Measurements from ENCODE around the gene DGKB. TPM values are rescaled to one million over a fixed set of nuclear protein-coding genes. Genes with fewer than 3 reads are reported as not detected.

The DGKB gene
- total RNA-seq, 1 experiment from 2014 or later: not detected

- intact Hi-C loops (cut with micrococcal nuclease): no loop called here
- Mint-ChIP-seq H3K27ac (ENCODE audit: low read depth, unreplicated experiment) (no peak overlapping the region), H3K9me3 (ENCODE audit: unreplicated experiment) (no peaks in the 10 kb centered on the region), H3K4me1 (ENCODE audit: insufficient read depth, unreplicated experiment) (no peaks in the 10 kb centered on the region), H3K27me3 (ENCODE audit: insufficient read depth, unreplicated experiment) (peaks cover 48% of the 10 kb centered on the region), H3K4me3 (ENCODE audit: unreplicated experiment) (no peak overlapping the region), H3K36me3 (ENCODE audit: insufficient read depth, unreplicated experiment) (no peaks in the 10 kb centered on the region)
- DNase-seq (ENCODE audit: unreplicated experiment): no peak
- no peak for TF ChIP-seq CTCF (IDR thresholded peaks at IDR 0.05; ENCODE audit: unreplicated experiment)
- no TSS peak for BruUV-seq (replicated peaks)
- ChIA-PET CTCF (no interaction called here), POLR2A (no interaction called here)
These were observed 95.7 kb downstream of the DGKB start for GRCh38 chr7:14806891-14807290.

DNA sequence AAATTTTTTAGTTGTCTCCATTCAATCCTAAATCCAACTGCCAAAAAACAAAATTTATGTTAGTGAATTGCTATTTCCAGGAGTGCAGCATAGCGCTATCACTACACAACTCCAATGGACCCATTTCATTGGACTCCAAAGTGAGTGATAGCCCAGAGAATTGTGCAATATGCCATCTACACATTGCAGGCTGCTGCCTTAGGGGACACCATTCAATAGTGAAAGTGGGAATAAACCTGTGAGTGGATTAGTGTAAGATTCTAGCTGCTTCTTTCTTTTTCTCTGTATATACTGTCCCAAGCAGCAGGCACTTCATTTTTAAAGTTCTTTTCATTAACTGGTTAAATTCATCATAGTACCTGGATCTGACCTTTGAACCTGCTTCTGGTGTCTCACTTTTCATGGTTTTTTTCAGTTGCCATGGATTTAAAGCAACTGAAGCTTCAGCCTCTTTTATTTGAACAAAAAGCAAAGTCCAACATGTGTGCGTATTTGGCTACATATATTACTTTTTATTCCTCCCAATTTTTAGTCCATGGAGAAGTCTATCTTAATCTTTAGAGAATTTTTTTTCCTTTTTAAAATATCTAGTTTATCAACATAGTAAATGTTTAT is 97.3 kb downstream of the DGKB start:
- no peak for DNase-seq (ENCODE audit: unreplicated experiment)
- intact Hi-C loops (cut with micrococcal nuclease): no loop called here
- Mint-ChIP-seq H3K4me1 (ENCODE audit: insufficient read depth, unreplicated experiment) (no peaks in the 10 kb centered on the region), H3K27ac (ENCODE audit: low read depth, unreplicated experiment) (no peak overlapping the region), H3K4me3 (ENCODE audit: unreplicated experiment) (no peak overlapping the region), H3K36me3 (ENCODE audit: insufficient read depth, unreplicated experiment) (no peaks in the 10 kb centered on the region), H3K9me3 (ENCODE audit: unreplicated experiment) (no peaks in the 10 kb centered on the region), H3K27me3 (ENCODE audit: insufficient read depth, unreplicated experiment) (peaks cover 48% of the 10 kb centered on the region)
- BruUV-seq (replicated peaks): no TSS peak
- CTCF ChIA-PET: interaction anchor here (0.6 kb wide), 1 partner anchor 1345 kb away, joined by 3 read pairs; no protein-coding TSS in a partner anchor
- POLR2A ChIA-PET: interaction anchor here (0.7 kb wide), 1 partner anchor 15 kb away, joined by 3 read pairs; no protein-coding TSS in a partner anchor
- no peak for TF ChIP-seq CTCF (IDR thresholded peaks at IDR 0.05; ENCODE audit: unreplicated experiment)

- no peaks in the 10 kb centered on the region for H3K36me3 Mint-ChIP-seq (ENCODE audit: insufficient read depth, unreplicated experiment)
- no peak overlapping the region for H3K4me3 Mint-ChIP-seq (ENCODE audit: unreplicated experiment)
- TF ChIP-seq CTCF (IDR thresholded peaks at IDR 0.05; ENCODE audit: unreplicated experiment): no peak
- no peak overlapping the region for H3K27ac Mint-ChIP-seq (ENCODE audit: low read depth, unreplicated experiment)
- no peaks in the 10 kb centered on the region for H3K4me1 Mint-ChIP-seq (ENCODE audit: insufficient read depth, unreplicated experiment)
- ChIA-PET CTCF (no interaction called here), POLR2A (interaction anchor here (0.7 kb wide), 1 partner anchor 1157 kb away, joined by 3 read pairs; no protein-coding TSS in a partner anchor)
- peaks cover 15% of the 10 kb centered on the region for H3K27me3 Mint-ChIP-seq (ENCODE audit: insufficient read depth, unreplicated experiment)
- DNase-seq (ENCODE audit: unreplicated experiment): no peak
- BruUV-seq (replicated peaks): no TSS peak
- no peaks in the 10 kb centered on the region for H3K9me3 Mint-ChIP-seq (ENCODE audit: unreplicated experiment)
- intact Hi-C loops (cut with micrococcal nuclease): no loop called here
These were observed 101.9 kb downstream of the DGKB start for GRCh38 chr7:14800664-14801063.

GRCh38 chr7:14793151-14793550 is 109.4 kb downstream of the DGKB start:
- Mint-ChIP-seq H3K4me1 (ENCODE audit: insufficient read depth, unreplicated experiment) (no peaks in the 10 kb centered on the region), H3K27ac (ENCODE audit: low read depth, unreplicated experiment) (no peak overlapping the region), H3K27me3 (ENCODE audit: insufficient read depth, unreplicated experiment) (peaks cover 36% of the 10 kb centered on the region), H3K36me3 (ENCODE audit: insufficient read depth, unreplicated experiment) (no peaks in the 10 kb centered on the region), H3K4me3 (ENCODE audit: unreplicated experiment) (no peak overlapping the region), H3K9me3 (ENCODE audit: unreplicated experiment) (no peaks in the 10 kb centered on the region)
- CTCF ChIA-PET: interaction anchor here (0.6 kb wide), 1 partner anchor 552 kb away, joined by 4 read pairs; no protein-coding TSS in a partner anchor
- POLR2A ChIA-PET: no interaction called here
- no TSS peak for BruUV-seq (replicated peaks)
- intact Hi-C loops (cut with micrococcal nuclease): no loop called here
- no peak for TF ChIP-seq CTCF (IDR thresholded peaks at IDR 0.05; ENCODE audit: unreplicated experiment)
- no peak for DNase-seq (ENCODE audit: unreplicated experiment)

Measured in MCF 10A (cell line).